Fibroblast of mammary gland (primary cell): ENCODE measurements around the gene P2RY6.

Source experiments
- DNase-seq: peaks from one replicate; pipeline ENCODE4 v3.0.0-alpha.2; 2010; ENCODE audit warnings: low read depth
- H3K4me3 ChIP-seq: 2 replicates; pipeline ENCODE4 v1.5.1; 2011; ENCODE audit warnings: low read depth, mild to moderate bottlenecking, low read length, moderate library complexity; ENCODE audit not compliant: control insufficient read depth
- CTCF ChIP-seq: conservative IDR thresholded peaks from 2 replicates; pipeline ENCODE4 v1.5.1; 2011; ENCODE audit warnings: low read depth, low read length, inconsistent platforms; ENCODE audit not compliant: control insufficient read depth, insufficient read depth

The P2RY6 gene

GRCh38 chr11:73317803-73318202, 45.7 kb downstream of the P2RY6 start:
- H3K4me3 ChIP-seq = no peak overlapping the region
- no peak for TF ChIP-seq CTCF
- DNase-seq = no peak

- no peak overlapping the region for H3K4me3 ChIP-seq
- no peak for TF ChIP-seq CTCF
- DNase-seq = no peak
Observed at GRCh38 chr11:73318501-73319011, 46.4 kb downstream of the P2RY6 start.

- DNase-seq = peak; percentile 64
- no peak overlapping the region for H3K4me3 ChIP-seq
- TF ChIP-seq CTCF = no peak
Observed at GRCh38 chr11:73320763-73321603, 48.8 kb downstream of the P2RY6 start.

GRCh38 chr11:73321604-73322381, 49.7 kb downstream of the P2RY6 start:
- no peak for TF ChIP-seq CTCF
- no peak overlapping the region for H3K4me3 ChIP-seq
- peak; percentile 88 for DNase-seq

GRCh38 chr11:73322382-73323306, 50.5 kb downstream of the P2RY6 start:
- DNase-seq = no peak
- no peak overlapping the region for H3K4me3 ChIP-seq
- no peak for TF ChIP-seq CTCF

- no peak for TF ChIP-seq CTCF
- peak; percentile 61 for DNase-seq
- no peak overlapping the region for H3K4me3 ChIP-seq
Observed at GRCh38 chr11:73323464-73323863, 51.3 kb downstream of the P2RY6 start.
